K562 (cell line): ENCODE data around the gene NSUN6. TPM values are rescaled to one million over a fixed set of nuclear protein-coding genes. Genes with fewer than 3 reads are reported as not detected.

Experiments
- ARID2 ChIP-seq: fragments of 450-650 bp; IDR thresholded peaks from 2 replicates; pipeline ENCODE4 v1.6.1; 2017; ENCODE audit warnings: antibody characterized with exemption, mild to moderate bottlenecking
- CHCHD3 ChIP-seq: fragments of 250-450 bp; sonication (Bioruptor Pico); IDR thresholded peaks from 2 replicates; pipeline ENCODE4 v2.1.2; 2022; ENCODE audit warnings: mild to moderate bottlenecking
- CREBBP ChIP-seq: IDR thresholded peaks from one replicate; pipeline ENCODE4 v1.6.1; 2012; ENCODE audit warnings: low read depth, mild to moderate bottlenecking, control low read depth, inconsistent platforms, low read length
- MBD1 ChIP-seq: fragments of 250-450 bp; sonication (Bioruptor Pico); IDR thresholded peaks from 2 replicates; pipeline ENCODE4 v1.8.0; 2022; ENCODE audit warnings: inconsistent platforms
- NCOA2 ChIP-seq, 2 experiments: fragments of 450-650 bp; IDR thresholded peaks; 2 replicates each; pipeline ENCODE4 v1.6.1; 2018; ENCODE audit warnings: mild to moderate bottlenecking in 2 of 2, moderate library complexity in 1 of 2; ENCODE audit not compliant: partially characterized antibody in 2 of 2
- NEUROD1 ChIP-seq: fragments of 150-350 bp; IDR thresholded peaks from 2 replicates; pipeline ENCODE4 v1.6.1; 2014; ENCODE audit warnings: borderline replicate concordance, low read length, low read depth; ENCODE audit not compliant: partially characterized antibody
- RAD21 ChIP-seq, 2 experiments: fragments of 250-450 bp in 1 of 2; fragments of 450-650 bp in 1 of 2; sonication (Bioruptor Pico) in 1 of 2; formaldehyde crosslinking in 1 of 2; IDR thresholded peaks in 1 of 2; conservative IDR thresholded peaks in 1 of 2; 2 replicates each; pipeline versions ENCODE4 v1.4.0 to v1.8.0; 2020 to 2022; ENCODE audit warnings: mild to moderate bottlenecking in 2 of 2, moderate library complexity in 1 of 2
- RNF219 ChIP-seq: fragments of 250-450 bp; sonication (Bioruptor Pico); IDR thresholded peaks from 2 replicates; pipeline ENCODE4 v1.5.0; 2022; ENCODE audit warnings: mild to moderate bottlenecking
- RREB1 ChIP-seq: fragments of 250-450 bp; sonication (Bioruptor Pico); IDR thresholded peaks from 2 replicates; pipeline ENCODE4 v1.4.0; 2020
- SRF ChIP-seq, 2 experiments: fragments of 250-450, 450-650 bp in 1 of 2; sonication (Bioruptor Pico) in 1 of 2; sonication (generic) in 1 of 2; formaldehyde crosslinking; IDR thresholded peaks; 2 replicates each; pipeline versions ENCODE4 v1.5.0 to v1.5.1; 2020 to 2022; ENCODE audit warnings: mild to moderate bottlenecking in 1 of 2, missing genetic modification reagents in 1 of 2
- ZBED1 ChIP-seq: IDR thresholded peaks from 2 replicates; pipeline ENCODE4 v1.6.1; 2014
- ZBTB33 ChIP-seq: sonication (generic); formaldehyde crosslinking; IDR thresholded peaks from 2 replicates; pipeline ENCODE4 v1.8.1; 2023; ENCODE audit warnings: mild to moderate bottlenecking, missing genetic modification reagents
- ZNF408 ChIP-seq: fragments of 250-450 bp; sonication (Bioruptor Pico); IDR thresholded peaks from 2 replicates; pipeline ENCODE4 v1.4.0; 2020; ENCODE audit warnings: low read depth, mild to moderate bottlenecking, moderate library complexity
- polyA plus RNA-seq, 8 experiments: library from polyadenylated mRNA; depleted of rRNA in 4 of 8; stranded (reverse) in 5 of 8; unstranded in 3 of 8; fragments of >200 nt; fragmentation: Nextera tagmentation in 2 of 8; fragmentation: Illumina TruSeq in 1 of 8; extraction: Ambion mirVana in 2 of 8; extraction: Trizol in 1 of 8; gene quantifications; 2 replicates each; pipeline versions ENCODE4 v1.2.1 to v1.2.3, GENCODE V29; 2011 to 2014; ENCODE audit warnings: inconsistent platforms in 1 of 8, missing spikeins in 1 of 8
- total RNA-seq, 7 experiments: library from RNA; depleted of rRNA in 6 of 7; stranded (reverse); fragments of >200 nt in 6 of 7; fragmentation: Illumina TruSeq in 2 of 7; extraction: Trizol in 2 of 7; gene quantifications; 2 replicates each; pipeline versions ENCODE4 v1.2.1 to v1.2.3, GENCODE V29; 2011 to 2021; ENCODE audit warnings: low replicate concordance in 1 of 7

NSUN6 gene
- total and polyA plus RNA-seq, 9 of the 15 experiments (the other 6 are each of a cell fraction or from before 2014, with no cell fraction given) = 12.5 to 33.1 (median 24.2) TPM

GRCh38 chr10:18611168-18611567, 40.2 kb downstream of the NSUN6 start (continued):
- TF ChIP-seq RREB1 (CRISPR knock-in tag) (no peak), SRF (CRISPR knock-in tag; IDR thresholded peaks at IDR 0.05) (no peak), MBD1 (no peak), ZBED1 (no peak), ZBTB33 (CRISPR knock-in tag) (no peak), RNF219 (CRISPR knock-in tag) (no peak), CREBBP (no peak), CHCHD3 (CRISPR knock-in tag) (no peak), RAD21 (CRISPR knock-in tag; conservative IDR thresholded peaks at IDR 0.05 in 1 of 2, IDR thresholded peaks at IDR 0.05 in 1 of 2) (no peak), NEUROD1 (no peak), NCOA2 (IDR thresholded peaks at IDR 0.05; ENCODE audit: partially characterized antibody in 2 of 2) (no peak), ARID2 (no peak), ZNF408 (CRISPR knock-in tag) (no peak)
